SK-N-SH treated with all-trans-retinoic acid at 6 μM for 48 hours (cell line): ENCODE data around the gene CCDC40.

Experiments
- ATAC-seq: fragments of 200-7000 bp; cut with Tn5 transposase; 3 replicates; pipeline ENCODE4 v1.9.1; 2020; ENCODE audit warnings: mild to moderate bottlenecking, moderate library complexity
- BACH2 ChIP-seq: fragments of 250-450 bp; sonication (Bioruptor Pico); IDR thresholded peaks from 2 replicates; pipeline ENCODE4 v1.9.0; 2021; ENCODE audit warnings: mild to moderate bottlenecking, borderline replicate concordance
- CSDC2 ChIP-seq: fragments of 250-450 bp; sonication (Bioruptor Pico); IDR thresholded peaks from 2 replicates; pipeline ENCODE4 v1.5.0; 2020; ENCODE audit warnings: mild to moderate bottlenecking, moderate library complexity
- ESRRG ChIP-seq: fragments of 250-450 bp; sonication (Bioruptor Pico); IDR thresholded peaks from 2 replicates; pipeline ENCODE4 v1.6.1; 2021; ENCODE audit warnings: mild to moderate bottlenecking
- ISL1 ChIP-seq: fragments of 250-450 bp; sonication (Bioruptor Pico); IDR thresholded peaks from 2 replicates; pipeline ENCODE4 v2.1.2; 2022; ENCODE audit warnings: mild to moderate bottlenecking, moderate library complexity
- OSR1 ChIP-seq: fragments of 250-450 bp; sonication (Bioruptor Pico); IDR thresholded peaks from 2 replicates; pipeline ENCODE4 v1.8.0; 2022; ENCODE audit warnings: moderate library complexity, mild to moderate bottlenecking, inconsistent platforms
- PPARA ChIP-seq: fragments of 250-450 bp; sonication (Bioruptor Pico); IDR thresholded peaks from 2 replicates; pipeline ENCODE4 v1.5.0; 2020; ENCODE audit warnings: mild to moderate bottlenecking, borderline replicate concordance
- RARB ChIP-seq: fragments of 250-450 bp; sonication (Bioruptor Pico); IDR thresholded peaks from 2 replicates; pipeline ENCODE4 v1.8.0; 2021; ENCODE audit warnings: mild to moderate bottlenecking, moderate library complexity
- SNAI2 ChIP-seq: fragments of 250-450 bp; sonication (Bioruptor Pico); IDR thresholded peaks from 2 replicates; pipeline ENCODE4 v1.5.0; 2020; ENCODE audit warnings: mild to moderate bottlenecking, moderate library complexity
- TCF4 ChIP-seq: fragments of 250-450 bp; sonication (Bioruptor Pico); IDR thresholded peaks from 2 replicates; pipeline ENCODE4 v1.8.0; 2021; ENCODE audit warnings: mild to moderate bottlenecking, moderate library complexity, borderline replicate concordance
- ZC3H10 ChIP-seq: fragments of 250-450 bp; sonication (Bioruptor Pico); IDR thresholded peaks from 2 replicates; pipeline ENCODE4 v1.5.1; 2021; ENCODE audit warnings: mild to moderate bottlenecking, moderate library complexity
- ZFP3 ChIP-seq: fragments of 250-450 bp; sonication (Bioruptor Pico); IDR thresholded peaks from 2 replicates; pipeline ENCODE4 v1.5.0; 2020; ENCODE audit warnings: mild to moderate bottlenecking, moderate library complexity
- ZFP30 ChIP-seq: fragments of 450-650 bp; formaldehyde crosslinking; IDR thresholded peaks from 2 replicates; pipeline ENCODE4 v1.5.0; 2022; ENCODE audit warnings: mild to moderate bottlenecking, moderate library complexity
- ZNF565 ChIP-seq: fragments of 450-650 bp; formaldehyde crosslinking; conservative IDR thresholded peaks from 2 replicates; pipeline ENCODE4 v1.5.0; 2020; ENCODE audit warnings: low read depth, mild to moderate bottlenecking, moderate library complexity
- ZNF70 ChIP-seq: fragments of 450-650 bp; formaldehyde crosslinking; IDR thresholded peaks from 2 replicates; pipeline ENCODE4 v1.5.0; 2020; ENCODE audit warnings: mild to moderate bottlenecking, moderate library complexity
- ZNF8 ChIP-seq: fragments of 450-650 bp; formaldehyde crosslinking; IDR thresholded peaks from 2 replicates; pipeline ENCODE4 v1.5.0; 2020; ENCODE audit warnings: mild to moderate bottlenecking, moderate library complexity
- TF ChIP-seq, protein P1 (sequence below): fragments of 250-450 bp; sonication (Bioruptor Pico); IDR thresholded peaks from 2 replicates; pipeline ENCODE4 v1.5.0; 2020; ENCODE audit warnings: mild to moderate bottlenecking, moderate library complexity
- TF ChIP-seq, protein P2 (sequence below): fragments of 250-450 bp; sonication (Bioruptor Pico); IDR thresholded peaks from 2 replicates; pipeline ENCODE4 v1.8.0; 2021; ENCODE audit warnings: low read depth, mild to moderate bottlenecking, moderate library complexity, borderline replicate concordance
- TF ChIP-seq, protein P3 (sequence below): fragments of 250-450 bp; sonication (Bioruptor Pico); IDR thresholded peaks from 2 replicates; pipeline ENCODE4 v1.5.1; 2021; ENCODE audit warnings: mild to moderate bottlenecking, moderate library complexity
- TF ChIP-seq, protein P4 (sequence below): fragments of 250-450 bp; sonication (Bioruptor Pico); IDR thresholded peaks from 2 replicates; pipeline ENCODE4 v1.8.0; 2020; ENCODE audit warnings: mild to moderate bottlenecking, moderate library complexity, borderline replicate concordance

The CCDC40 gene

DNA sequence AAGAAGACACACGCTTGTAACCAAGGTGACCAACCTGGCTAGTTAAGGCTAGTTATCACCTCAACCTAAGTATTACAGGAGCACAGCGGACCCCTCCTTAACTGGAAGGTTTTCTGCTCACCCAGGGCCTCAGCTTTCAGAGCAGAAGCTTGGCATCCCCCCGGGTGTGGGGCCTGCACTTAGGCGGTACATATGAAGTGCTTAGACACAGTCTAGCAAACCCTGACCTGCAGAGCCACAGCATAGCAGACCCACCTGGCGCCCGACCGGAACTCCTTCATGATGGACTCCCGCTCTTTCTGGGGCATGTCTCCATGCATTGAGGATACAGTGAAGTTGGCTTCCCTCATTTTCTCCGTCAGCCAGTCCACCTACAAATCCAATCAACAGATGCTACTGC lies 100.7 kb downstream of the CCDC40 start:
- ATAC-seq: no peak
- TF ChIP-seq PPARA (CRISPR knock-in tag) (no peak), SNAI2 (CRISPR knock-in tag) (no peak), ZFP30 (CRISPR knock-in tag) (no peak), RARB (CRISPR knock-in tag) (no peak), BACH2 (CRISPR knock-in tag) (no peak), ZNF70 (no peak), ISL1 (CRISPR knock-in tag) (no peak)
- TF ChIP-seq, protein P1, sequence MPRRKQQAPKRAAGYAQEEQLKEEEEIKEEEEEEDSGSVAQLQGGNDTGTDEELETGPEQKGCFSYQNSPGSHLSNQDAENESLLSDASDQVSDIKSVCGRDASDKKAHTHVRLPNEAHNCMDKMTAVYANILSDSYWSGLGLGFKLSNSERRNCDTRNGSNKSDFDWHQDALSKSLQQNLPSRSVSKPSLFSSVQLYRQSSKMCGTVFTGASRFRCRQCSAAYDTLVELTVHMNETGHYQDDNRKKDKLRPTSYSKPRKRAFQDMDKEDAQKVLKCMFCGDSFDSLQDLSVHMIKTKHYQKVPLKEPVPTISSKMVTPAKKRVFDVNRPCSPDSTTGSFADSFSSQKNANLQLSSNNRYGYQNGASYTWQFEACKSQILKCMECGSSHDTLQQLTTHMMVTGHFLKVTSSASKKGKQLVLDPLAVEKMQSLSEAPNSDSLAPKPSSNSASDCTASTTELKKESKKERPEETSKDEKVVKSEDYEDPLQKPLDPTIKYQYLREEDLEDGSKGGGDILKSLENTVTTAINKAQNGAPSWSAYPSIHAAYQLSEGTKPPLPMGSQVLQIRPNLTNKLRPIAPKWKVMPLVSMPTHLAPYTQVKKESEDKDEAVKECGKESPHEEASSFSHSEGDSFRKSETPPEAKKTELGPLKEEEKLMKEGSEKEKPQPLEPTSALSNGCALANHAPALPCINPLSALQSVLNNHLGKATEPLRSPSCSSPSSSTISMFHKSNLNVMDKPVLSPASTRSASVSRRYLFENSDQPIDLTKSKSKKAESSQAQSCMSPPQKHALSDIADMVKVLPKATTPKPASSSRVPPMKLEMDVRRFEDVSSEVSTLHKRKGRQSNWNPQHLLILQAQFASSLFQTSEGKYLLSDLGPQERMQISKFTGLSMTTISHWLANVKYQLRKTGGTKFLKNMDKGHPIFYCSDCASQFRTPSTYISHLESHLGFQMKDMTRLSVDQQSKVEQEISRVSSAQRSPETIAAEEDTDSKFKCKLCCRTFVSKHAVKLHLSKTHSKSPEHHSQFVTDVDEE (CRISPR knock-in tag): no peak
- TF ChIP-seq, protein P2, sequence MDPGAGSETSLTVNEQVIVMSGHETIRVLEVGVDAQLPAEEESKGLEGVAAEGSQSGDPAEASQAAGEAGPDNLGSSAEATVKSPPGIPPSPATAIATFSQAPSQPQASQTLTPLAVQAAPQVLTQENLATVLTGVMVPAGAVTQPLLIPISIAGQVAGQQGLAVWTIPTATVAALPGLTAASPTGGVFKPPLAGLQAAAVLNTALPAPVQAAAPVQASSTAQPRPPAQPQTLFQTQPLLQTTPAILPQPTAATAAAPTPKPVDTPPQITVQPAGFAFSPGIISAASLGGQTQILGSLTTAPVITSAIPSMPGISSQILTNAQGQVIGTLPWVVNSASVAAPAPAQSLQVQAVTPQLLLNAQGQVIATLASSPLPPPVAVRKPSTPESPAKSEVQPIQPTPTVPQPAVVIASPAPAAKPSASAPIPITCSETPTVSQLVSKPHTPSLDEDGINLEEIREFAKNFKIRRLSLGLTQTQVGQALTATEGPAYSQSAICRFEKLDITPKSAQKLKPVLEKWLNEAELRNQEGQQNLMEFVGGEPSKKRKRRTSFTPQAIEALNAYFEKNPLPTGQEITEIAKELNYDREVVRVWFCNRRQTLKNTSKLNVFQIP (CRISPR knock-in tag): no peak

DNA sequence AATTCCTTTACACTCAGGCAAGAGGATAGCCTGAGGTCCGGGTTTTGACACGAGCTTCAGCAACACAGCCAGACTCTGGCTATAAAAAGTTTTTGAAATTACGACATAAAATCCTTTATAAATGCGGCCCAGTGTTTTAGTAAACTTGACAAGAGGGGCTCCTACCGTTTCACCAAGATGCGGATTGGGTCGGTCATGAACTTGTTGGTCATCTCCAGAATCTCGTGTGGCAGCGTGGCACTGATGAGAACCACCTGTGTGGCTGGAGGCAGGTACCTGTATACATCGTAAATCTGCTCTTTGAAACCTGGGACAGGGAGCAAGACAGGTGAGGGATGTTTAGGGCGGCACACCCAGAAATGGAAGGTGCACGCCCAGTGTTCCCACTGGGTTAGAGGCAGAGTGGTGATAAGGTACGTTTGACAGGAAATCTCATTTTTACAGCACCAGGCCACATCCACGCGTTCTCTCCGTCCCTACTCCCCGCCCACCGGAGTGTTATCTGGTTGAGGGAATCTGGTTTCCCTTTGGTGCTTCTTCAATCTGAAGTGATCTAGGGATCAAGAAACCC lies 102.5 kb downstream of the CCDC40 start:
- TF ChIP-seq ZFP30 (CRISPR knock-in tag) (no peak), TCF4 (CRISPR knock-in tag) (no peak), ZNF70 (no peak), ZNF565 (CRISPR knock-in tag) (no peak), ESRRG (CRISPR knock-in tag) (no peak)
- TF ChIP-seq, protein P3, sequence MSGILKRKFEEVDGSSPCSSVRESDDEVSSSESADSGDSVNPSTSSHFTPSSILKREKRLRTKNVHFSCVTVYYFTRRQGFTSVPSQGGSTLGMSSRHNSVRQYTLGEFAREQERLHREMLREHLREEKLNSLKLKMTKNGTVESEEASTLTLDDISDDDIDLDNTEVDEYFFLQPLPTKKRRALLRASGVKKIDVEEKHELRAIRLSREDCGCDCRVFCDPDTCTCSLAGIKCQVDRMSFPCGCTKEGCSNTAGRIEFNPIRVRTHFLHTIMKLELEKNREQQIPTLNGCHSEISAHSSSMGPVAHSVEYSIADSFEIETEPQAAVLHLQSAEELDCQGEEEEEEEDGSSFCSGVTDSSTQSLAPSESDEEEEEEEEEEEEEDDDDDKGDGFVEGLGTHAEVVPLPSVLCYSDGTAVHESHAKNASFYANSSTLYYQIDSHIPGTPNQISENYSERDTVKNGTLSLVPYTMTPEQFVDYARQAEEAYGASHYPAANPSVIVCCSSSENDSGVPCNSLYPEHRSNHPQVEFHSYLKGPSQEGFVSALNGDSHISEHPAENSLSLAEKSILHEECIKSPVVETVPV (CRISPR knock-in tag): no peak
- TF ChIP-seq, protein P1 (CRISPR knock-in tag): no peak
- TF ChIP-seq, all 23 proteins: peak for 0
- ATAC-seq: no peak

DNA sequence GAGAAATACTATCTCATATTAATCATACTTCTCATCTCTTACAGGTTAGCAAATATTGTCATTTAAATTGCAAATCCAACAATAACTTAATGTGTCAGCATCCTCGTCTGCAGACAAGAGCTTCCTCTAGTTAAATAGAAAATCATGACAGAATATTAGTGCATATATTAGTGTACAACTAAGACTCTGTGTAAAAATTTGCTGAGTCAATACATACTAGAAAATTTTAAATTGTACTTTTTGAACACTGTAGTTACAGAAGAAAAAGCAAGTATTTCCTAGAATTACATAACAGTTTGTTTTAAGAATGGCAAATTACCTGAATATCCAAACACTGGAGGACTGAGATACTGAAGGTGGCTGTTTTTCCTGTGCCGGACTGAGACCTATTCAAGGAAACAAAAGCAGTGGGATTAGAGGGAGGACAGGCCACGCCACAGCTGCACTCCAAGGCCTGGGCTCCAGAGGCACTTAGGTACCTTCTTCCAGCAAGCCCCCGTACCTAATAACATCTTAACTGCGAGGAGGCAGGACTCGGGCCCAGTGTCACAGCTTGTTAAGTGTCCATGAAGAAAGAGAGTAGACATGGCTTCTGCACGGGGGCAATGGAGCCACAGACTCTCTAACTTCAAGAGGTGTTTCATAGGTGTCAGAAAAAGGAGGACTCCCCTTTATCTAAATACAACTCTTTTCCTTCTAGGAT lies 105.2 kb downstream of the CCDC40 start:
- TF ChIP-seq ZNF565 (CRISPR knock-in tag) (no peak), ZFP30 (CRISPR knock-in tag) (no peak), ZFP3 (CRISPR knock-in tag) (no peak), CSDC2 (CRISPR knock-in tag) (no peak), ISL1 (CRISPR knock-in tag) (no peak), ZNF8 (CRISPR knock-in tag) (no peak), ZC3H10 (CRISPR knock-in tag) (no peak), OSR1 (no peak)
- TF ChIP-seq, protein P4, sequence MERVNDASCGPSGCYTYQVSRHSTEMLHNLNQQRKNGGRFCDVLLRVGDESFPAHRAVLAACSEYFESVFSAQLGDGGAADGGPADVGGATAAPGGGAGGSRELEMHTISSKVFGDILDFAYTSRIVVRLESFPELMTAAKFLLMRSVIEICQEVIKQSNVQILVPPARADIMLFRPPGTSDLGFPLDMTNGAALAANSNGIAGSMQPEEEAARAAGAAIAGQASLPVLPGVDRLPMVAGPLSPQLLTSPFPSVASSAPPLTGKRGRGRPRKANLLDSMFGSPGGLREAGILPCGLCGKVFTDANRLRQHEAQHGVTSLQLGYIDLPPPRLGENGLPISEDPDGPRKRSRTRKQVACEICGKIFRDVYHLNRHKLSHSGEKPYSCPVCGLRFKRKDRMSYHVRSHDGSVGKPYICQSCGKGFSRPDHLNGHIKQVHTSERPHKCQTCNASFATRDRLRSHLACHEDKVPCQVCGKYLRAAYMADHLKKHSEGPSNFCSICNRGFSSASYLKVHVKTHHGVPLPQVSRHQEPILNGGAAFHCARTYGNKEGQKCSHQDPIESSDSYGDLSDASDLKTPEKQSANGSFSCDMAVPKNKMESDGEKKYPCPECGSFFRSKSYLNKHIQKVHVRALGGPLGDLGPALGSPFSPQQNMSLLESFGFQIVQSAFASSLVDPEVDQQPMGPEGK (CRISPR knock-in tag): no peak

More for the DNA sequence above, 105.2 kb downstream of the CCDC40 start:
- no peak for ATAC-seq
